ENCODE measurements around the gene PROCA1.
"Not testable (repeated sequence)": the region's sequence is repeated elsewhere in the genome, so short reads cannot be mapped to it uniquely, and the experiment has no call there.

The PROCA1 gene

DNA sequence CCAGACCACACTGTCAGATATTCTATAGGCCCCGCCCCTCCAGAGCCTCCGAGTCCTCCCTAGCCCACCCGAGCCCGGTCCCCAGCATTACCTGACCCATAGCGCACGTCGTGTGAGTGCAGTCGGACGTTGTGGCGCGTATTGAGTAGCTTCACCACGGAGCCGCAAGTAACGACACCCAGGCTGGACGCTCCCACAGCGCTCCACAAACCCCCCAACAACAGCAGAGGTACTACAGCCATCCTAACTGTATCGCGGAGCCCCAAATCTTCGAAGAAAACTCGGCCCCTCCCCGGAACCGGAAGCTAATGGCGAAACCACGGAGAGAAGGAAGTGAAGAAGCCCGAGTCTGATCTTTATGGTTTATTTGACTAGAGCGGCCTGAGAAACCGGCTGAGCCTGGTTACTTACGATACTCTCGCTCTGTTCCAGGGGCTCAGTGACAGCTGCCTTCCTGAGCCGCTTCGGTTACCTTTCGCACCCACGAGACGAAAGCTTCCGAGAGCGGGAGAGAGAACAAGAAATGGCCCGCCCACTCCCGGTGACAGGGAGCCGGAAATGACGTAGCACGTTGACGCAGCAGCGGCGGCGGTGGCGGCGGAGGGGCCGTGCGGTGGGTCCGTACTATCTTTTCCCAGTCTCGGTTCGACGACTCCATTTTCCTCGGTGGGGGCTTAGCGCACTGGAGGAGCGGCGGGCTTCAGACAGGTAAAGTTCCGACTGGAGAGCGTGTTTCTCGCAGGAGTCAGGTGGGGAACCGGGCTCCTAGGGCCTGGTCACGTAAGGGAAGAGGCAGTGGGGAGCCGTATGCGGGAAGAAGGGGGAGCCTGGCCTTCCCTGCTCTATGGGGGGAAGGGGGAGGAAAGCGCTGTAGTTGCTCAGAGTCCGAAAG, 49.8 kb downstream of the PROCA1 start, which contains the start of the genes SDF2 and SUPT6H:
TSS of gene SDF2 (minus strand) at position 272 of the 892 bp plus-strand sequence. CDS start at position 242, 30 bp downstream.
TSS of gene SUPT6H (plus strand) at position 571 of the 892 bp plus-strand sequence. CDS start 11,197 bp downstream, outside the sequence.
- peak within 1 kb of the TSS; percentile 97 for H3K4me3 Mint-ChIP-seq
- H3K27ac Mint-ChIP-seq, result peak within 1 kb of the TSS; percentile 98
- ATAC-seq (peak; percentile 90), DNase-seq (peak; percentile 98)
- H3K4me1 Mint-ChIP-seq, result peaks cover 47% of the 10 kb centered on the region
- peaks cover 45% of the 10 kb centered on the region for H3K36me3 Mint-ChIP-seq (ENCODE audit: low read depth)
- H3K9me3 Mint-ChIP-seq, result no peaks in the 10 kb centered on the region
- H3K27me3 Mint-ChIP-seq, result no peaks in the 10 kb centered on the region

GRCh38 chr17:28659497-28659881, 52.2 kb downstream of the PROCA1 start:
- Mint-ChIP-seq H3K36me3 (ENCODE audit: low read depth) (peaks cover 43% of the 10 kb centered on the region), H3K4me1 (peaks cover 36% of the 10 kb centered on the region)
- not testable (repeated sequence) for H3K4me3 Mint-ChIP-seq, DNase-seq, H3K27ac Mint-ChIP-seq, H3K27me3 Mint-ChIP-seq, ATAC-seq, H3K9me3 Mint-ChIP-seq

- DNase-seq, result not testable (repeated sequence)
Observed at GRCh38 chr17:28658766-28659496, 52.8 kb downstream of the PROCA1 start.

GRCh38 chr17:28658342-28658741, 53.3 kb downstream of the PROCA1 start:
- H3K27me3 Mint-ChIP-seq, ATAC-seq, H3K9me3 Mint-ChIP-seq, H3K27ac Mint-ChIP-seq, DNase-seq, H3K4me3 Mint-ChIP-seq: not testable (repeated sequence)
- Mint-ChIP-seq H3K4me1 (peaks cover 26% of the 10 kb centered on the region), H3K36me3 (ENCODE audit: low read depth) (peaks cover 37% of the 10 kb centered on the region)

More at GRCh38 chr17:28658766-28659496, 52.8 kb downstream of the PROCA1 start:
- Mint-ChIP-seq H3K4me1 (peaks cover 32% of the 10 kb centered on the region), H3K36me3 (ENCODE audit: low read depth) (peaks cover 41% of the 10 kb centered on the region)
- not testable (repeated sequence) for H3K27me3 Mint-ChIP-seq, H3K9me3 Mint-ChIP-seq, H3K4me3 Mint-ChIP-seq, H3K27ac Mint-ChIP-seq, ATAC-seq

DNA sequence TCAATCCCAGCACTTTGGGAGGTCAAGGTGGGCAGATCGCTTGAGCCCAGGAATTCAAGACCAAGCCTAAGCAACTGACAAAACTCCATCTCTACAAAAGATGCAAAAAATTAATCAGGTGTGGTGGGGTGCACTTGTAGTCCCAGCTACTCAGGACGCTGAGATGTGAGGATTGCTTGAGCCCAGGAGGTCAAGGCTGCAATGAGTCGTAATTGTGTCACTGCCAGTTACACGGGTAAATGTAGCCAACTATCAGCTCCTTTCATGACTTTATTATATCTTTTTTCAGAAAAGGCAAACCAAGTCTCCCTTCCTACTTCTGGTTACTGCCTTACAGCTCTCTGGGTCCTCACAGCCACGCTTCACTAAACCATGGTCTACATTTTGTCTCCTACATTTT, 53.9 kb downstream of the PROCA1 start:
- Mint-ChIP-seq H3K27me3 (no peaks in the 10 kb centered on the region), H3K4me1 (peaks cover 20% of the 10 kb centered on the region), H3K9me3 (no peaks in the 10 kb centered on the region), H3K36me3 (ENCODE audit: low read depth) (peaks cover 37% of the 10 kb centered on the region), H3K4me3 (no peak overlapping the region), H3K27ac (no peak overlapping the region)
- DNase-seq (no peak), ATAC-seq (no peak)

- DNase-seq (no peak), ATAC-seq (no peak)
- Mint-ChIP-seq H3K4me3 (no peak overlapping the region), H3K36me3 (ENCODE audit: low read depth) (peaks cover 37% of the 10 kb centered on the region), H3K4me1 (peaks cover 6% of the 10 kb centered on the region), H3K27ac (no peak overlapping the region), H3K27me3 (no peaks in the 10 kb centered on the region), H3K9me3 (no peaks in the 10 kb centered on the region)
Observed at GRCh38 chr17:28655160-28655559, 56.5 kb downstream of the PROCA1 start.

All from activated naive CD8-positive, alpha-beta T cell treated with anti-CD3 and anti-CD28 coated beads, Interleukin-2, amount 50 U/mL, for 24 hours (primary cell).